CD4-positive, alpha-beta T cell treated with Interferon alpha-2 for 1 hour (primary cell): ENCODE data around the gene NSD2.

ENCODE experiments used
- DNase-seq, 2 donors: peaks; one replicate each; pipeline ENCODE4 v3.0.0-alpha.2; 2020 to 2022

Gene NSD2

GRCh38 chr4:1866189-1866661 is 5.0 kb upstream of the NSD2 start:
- no peak for DNase-seq

DNA sequence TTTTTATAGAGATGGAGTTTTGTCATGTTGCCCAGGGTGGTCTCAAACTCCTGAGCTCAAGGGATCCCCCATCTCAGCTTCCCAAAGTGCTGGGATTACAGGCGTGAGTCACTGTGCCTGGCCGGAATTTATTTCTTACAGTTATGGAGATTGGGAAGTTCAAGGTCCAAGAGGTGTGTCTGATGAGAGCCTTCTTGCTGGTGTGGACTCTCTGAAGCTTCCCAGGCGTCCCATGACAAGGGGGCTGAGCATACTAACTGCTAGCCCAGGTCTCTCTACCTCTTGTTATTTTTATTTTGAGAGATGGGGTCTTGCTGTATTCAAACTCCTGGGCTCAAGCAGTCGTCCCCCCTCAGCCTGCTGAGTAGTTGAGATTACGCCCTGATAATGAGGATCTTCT is 2.9 kb upstream of the NSD2 start:
- no peak for DNase-seq

DNA sequence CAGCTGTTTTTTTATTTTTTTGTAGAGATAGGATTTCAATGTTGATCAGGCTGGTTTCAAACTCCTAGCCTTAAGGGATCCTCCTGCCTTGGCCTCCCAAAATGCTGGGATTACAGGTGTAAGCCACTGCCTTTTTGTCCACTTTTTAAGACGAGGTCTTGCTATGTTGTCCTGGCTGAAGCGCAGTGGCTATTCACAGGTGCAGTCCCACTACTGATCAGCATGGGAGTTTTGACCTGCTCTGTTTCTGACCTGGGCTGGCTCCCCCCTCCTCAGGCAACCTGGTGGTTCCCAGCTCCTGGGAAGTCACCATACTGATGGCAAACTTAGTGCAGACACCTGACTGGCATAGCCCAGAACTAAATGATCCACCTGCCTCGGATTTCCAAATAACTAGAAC is 2.3 kb upstream of the NSD2 start:
- DNase-seq = no peak

DNA sequence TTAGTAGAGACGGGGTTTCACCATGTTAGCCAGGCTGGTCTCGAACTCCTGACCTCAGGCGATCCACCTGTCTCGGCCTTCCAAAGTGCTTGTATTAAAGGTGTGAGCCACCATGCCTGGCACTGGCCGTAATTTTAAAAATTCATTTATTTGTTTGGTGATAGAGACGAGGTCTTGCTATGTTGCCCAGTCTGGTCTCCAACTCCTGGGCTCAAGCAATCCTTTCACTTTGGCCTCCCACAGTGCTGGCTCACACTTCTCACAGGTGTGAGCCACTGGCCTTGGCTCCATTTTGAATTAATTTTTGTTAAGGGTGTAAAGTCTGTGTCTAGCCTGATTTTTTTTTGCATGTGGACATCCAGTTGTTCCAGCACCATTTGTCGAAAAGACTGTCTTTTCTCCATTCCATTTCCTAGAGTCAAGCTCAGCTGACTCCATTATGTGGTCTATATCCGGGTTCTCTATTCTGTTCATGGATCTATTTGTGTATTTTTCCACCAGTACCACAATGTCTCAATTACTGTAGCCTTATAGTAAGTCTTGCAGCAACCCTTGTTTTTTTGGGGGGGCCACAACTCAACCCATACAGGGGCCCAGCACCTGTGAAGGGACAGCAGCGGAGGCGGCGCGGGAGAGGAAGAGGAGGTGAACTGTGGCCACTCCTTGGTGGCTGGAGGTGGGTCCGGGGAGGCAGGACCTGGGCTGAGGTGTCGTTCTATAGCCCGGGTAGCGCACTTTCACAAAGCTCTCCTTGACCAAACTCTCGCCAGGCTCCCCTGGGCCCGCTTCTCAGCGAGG is 1.5 kb upstream of the NSD2 start:
- no peak for DNase-seq

GRCh38 chr4:1870328-1870577 is 940 bp upstream of the NSD2 start:
- DNase-seq = peak; percentile 83 to 87

DNA sequence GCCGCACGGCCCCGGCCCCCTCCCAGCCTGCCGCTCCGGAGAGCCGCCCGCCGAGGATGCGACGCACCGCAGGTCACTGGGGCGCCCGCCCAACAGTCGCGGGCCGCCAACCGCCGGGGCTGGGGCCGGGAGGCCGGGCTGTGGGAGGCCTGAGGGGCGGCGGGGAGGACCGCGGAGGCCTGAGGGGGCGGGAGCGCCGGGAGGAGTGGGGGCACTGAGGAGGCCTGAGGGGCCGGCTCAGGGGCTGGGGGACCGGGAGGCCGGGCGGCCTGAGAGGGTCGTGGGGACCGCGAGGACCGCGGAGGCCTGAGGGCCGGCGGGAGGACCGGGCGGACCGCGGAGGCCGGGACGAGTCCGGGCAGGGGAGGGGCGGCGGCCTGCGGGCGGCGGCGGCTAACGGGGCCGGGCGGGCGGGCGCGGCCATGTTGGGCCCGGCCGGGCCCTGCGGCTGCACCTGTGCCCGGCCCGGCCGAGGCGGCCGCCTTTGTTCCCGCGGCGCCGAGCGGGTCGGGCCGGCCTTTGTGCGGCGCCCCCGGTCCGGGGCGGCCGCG is 353 bp downstream of the NSD2 start:
- no peak for DNase-seq

DNA sequence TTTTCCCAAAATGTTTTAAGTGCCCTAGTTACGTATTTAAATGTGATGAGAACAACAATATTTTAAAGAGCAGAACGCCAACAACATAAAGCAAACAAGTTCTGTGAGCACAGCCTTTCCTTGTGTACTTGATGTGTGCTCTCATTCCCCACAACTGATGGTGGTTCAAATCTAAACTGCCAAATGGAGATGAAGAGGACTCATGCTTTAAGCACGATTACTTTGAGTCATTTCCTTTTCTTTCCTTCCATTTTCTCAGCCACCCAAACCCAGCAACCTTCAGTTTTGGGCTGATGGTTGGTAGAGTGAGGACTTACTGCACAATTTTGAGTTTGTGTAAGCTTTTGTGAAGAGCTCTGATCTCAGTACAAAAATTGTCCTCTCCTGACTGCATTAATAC is 1.7 kb downstream of the NSD2 start:
- DNase-seq = peak in 1 of 2 donors; percentile 29

- no peak for DNase-seq
Measured at GRCh38 chr4:1873291-1873690, 2.1 kb downstream of the NSD2 start.

GRCh38 chr4:1873776-1874175 is 2.6 kb downstream of the NSD2 start:
- no peak for DNase-seq

DNA sequence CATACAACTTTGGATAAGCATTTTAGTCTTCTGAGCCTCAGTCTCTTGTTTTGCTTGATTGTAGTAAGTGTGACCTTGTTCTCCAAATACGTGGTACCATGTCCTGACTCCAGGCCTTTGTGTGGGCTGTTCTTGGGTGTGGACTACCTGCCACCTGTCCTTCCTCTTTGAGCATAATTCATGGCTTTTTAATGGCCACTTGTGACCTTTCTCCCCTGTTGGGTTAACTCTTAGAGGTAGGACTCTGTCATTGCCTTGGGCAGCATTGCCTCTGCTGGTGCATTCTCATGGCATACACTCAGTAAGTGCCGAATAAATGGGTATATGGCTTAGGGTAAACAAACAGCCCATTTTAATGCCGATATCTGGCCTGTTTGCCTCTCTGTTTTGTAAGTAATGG is 3.0 kb downstream of the NSD2 start:
- DNase-seq = no peak

- DNase-seq = no peak
Measured at GRCh38 chr4:1879485-1879884, 8.3 kb downstream of the NSD2 start.

DNA sequence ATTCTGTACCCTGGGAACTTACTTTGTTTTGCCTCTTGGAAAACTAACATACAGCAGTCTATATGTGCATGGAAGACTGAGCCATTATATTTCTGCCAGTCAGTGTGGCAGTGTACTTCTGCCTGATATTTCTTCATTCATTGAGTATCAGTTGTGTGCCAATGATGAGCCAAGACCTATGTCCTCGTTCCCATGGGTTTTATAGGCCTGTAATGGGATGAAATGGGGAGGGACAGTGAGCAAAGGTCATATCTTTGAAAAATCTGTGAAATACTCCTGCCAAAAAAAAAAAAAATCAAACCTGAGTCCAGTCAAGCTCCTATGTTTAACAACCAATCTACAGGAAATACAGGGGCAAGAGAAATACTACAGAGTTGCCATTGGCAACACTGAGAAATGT is 9.1 kb downstream of the NSD2 start:
- DNase-seq = no peak

DNA sequence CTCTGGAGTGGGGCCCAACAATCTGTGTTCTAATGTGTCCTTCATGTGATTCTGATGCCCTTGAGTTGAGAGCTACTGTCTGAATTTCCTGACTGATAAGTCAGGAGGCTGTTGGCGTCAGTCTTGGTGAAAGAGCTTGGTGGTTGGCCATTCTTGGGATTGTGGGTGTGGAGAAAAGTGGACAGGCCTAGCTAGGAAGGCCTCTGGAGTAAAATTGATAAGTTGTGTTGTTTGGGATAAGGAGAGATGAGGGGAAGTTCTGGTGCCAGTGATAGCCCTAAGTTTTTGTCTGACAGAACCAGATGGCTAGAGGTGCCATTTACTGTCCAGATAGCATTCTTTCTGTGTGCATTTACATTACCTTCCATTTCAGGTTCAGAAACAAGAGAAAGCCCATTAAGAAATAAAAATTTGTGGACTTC is 11.7 kb downstream of the NSD2 start:
- no peak for DNase-seq

GRCh38 chr4:1883583-1883982 is 12.4 kb downstream of the NSD2 start:
- no peak for DNase-seq

DNA sequence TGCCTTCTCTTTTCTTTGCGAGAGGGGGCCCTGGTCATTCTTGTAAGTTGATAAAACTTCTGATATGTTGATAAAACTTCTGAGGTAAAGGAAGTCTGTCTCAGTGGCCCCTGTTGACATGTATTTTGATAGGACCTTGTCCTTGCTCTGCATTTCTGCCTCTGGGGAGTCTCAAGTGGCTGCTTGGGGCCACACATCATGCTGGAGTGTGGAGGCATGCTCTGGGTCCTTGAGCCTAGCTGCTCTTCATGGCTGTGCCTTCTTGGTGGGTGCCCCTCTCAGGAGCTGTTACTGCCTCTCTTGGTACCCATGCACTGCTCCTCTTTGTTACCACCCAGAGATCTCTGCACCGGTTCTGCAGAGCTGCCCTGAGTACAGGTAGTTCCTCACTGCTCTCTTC is 14.2 kb downstream of the NSD2 start:
- DNase-seq = no peak

DNA sequence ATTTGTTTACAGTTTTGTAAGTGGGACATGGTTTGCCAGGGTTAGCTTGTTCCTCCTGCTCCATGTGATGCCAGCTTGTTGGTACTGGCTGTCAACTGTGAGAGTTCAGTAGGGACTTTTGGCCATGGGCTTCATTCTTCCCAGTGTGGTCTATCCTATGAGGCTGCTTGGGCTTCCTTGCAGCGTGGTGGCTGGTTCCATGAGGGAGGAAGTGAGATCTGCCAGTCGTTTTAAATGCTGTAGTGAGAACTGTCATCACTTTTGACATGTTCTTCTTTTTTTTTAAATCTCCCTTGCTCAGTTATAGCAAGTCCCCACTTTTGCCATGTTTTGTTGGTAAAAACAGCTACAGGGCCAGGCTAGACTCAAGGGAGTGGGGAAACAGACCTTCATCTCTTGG is 15.9 kb downstream of the NSD2 start:
- DNase-seq = no peak

DNA sequence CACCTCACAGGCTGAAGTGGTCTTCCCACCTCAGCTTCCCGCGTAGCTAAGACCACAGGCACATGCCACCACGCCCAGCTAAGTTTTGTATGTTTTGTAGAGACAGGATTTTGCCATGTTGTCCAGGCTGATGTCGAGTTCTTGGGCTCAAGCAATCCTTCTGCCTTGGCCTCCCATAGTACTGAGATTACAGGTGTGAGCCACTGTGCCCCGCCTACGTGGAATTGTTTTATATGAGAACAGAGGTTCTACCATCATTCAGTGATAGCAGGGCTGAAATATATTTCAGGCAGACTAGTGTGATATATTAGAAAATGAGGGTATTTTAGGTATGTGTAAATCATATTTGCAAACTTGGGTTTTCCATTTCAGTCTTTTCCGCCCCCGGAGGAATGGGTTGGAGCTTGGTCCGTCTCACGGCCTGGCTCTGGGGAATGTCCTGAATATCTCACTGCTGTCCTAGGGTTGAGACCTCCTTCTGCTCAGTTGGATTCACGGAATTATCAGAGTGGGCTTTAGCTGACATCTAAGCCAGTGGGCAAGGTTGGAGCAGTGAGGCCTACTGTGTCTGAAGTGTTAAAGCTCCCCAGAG is 19.9 kb downstream of the NSD2 start:
- DNase-seq = no peak

DNA sequence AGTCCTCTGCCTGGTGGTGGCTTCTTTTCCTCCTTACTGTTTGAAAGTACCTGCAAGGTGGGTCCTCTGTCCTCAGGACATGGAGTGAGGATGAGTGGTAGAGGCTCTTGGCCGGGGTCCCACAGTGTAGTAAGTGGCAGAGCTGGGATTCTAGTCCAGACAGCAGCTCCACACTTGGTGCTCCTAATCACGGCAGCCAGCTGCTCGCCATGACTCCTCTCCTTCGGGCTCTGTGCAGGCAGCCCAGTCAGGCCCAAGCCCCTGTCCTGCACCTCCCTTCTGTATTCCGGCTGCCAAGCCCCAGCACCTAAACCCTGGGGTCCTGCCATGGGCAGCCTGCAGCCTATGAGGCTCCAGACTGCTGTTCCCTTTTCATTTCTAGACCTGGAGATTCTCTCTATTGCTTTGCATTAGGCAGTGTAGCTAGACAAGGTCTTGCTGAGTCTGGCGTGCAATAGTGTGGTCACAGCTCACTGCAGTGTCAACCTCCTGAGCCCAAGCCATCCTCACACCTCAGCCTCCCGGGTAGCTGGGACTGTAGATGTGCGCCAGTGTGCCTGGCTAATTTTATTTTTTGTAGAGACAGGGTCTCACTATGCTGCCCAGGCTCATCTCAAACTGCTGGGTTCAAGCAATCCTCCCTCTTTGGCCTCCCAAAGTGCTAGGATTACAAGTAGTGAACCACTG is 24.9 kb downstream of the NSD2 start:
- DNase-seq = no peak

DNA sequence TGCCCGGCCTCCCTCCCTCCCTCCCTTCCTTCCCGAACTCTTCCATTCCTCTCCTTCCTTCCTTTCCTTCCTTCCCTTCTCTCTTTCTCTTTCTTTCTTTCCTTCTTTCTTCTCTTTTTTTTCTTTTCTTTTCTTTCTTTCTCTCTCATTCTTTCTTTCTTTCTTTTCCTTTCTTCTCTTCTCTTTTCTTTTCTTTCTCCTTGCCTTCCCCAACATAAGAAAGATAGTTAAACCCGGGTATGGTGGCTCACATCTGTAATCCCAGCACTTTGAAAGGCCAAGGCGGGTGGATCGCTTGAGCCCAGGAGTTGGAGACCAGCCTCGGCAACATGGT is 25.4 kb downstream of the NSD2 start:
- DNase-seq = no peak

DNA sequence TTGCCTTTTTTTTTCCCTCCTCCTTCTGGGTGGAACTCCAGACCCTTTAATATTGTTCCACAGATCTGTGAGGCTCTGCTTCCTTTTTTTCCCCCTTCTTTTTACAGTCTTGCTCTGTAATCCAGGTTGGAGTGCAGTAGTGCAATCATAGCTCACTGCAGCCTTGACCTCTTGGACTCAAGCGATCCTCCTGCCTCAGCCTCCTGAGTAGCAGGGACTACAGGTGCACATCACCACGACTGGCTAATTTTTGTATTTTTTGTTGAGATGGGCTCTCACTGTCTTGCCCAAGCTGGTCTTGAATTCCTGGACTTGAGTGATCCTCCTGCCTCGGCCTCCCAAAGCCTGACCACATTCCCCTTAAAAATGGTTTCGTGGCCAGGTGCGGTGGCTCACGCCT is 26.8 kb downstream of the NSD2 start:
- DNase-seq = no peak

DNA sequence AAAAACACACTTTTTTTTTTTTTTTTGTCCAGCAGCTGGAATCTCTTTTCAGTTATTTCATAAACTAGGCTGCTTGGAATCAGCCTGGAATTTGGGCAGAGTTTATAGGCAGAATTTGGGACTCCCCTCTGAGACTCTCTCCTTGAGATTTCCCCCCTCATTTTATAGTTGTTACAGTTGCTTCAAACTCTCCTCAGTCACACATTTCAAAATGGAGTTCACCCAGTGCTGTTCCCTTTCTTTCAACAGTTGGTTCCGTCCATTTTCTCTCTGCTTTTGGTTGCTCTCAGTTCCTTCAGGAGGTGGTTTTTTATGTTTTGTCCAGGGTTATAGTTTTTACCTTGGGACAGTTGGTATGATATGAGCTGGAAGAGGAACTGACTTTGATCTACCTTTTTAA is 27.5 kb downstream of the NSD2 start:
- DNase-seq = no peak

GRCh38 chr4:1899149-1900086 is 28.2 kb downstream of the NSD2 start:
- peak; percentile 73 to 81 for DNase-seq

- no peak for DNase-seq
Measured at GRCh38 chr4:1900087-1900433, 28.9 kb downstream of the NSD2 start.
